IPS DF 6.9 (cell line): ENCODE measurements around the gene POU3F3.

Experiments used
- DNase-seq: peaks from one replicate; pipeline ENCODE4 v3.0.0-alpha.2; 2013; ENCODE audit warnings: low read depth, low spot score
- H3K27ac ChIP-seq: one replicate; pipeline ENCODE4 v1.5.1; 2013; ENCODE audit warnings: low read length, control low read depth
- H3K27me3 ChIP-seq: 2 replicates; pipeline ENCODE4 v1.6.1; 2013; ENCODE audit warnings: mild to moderate bottlenecking, low read length; ENCODE audit not compliant: control insufficient read depth, insufficient read depth
- H3K36me3 ChIP-seq: 2 replicates; pipeline ENCODE4 v1.6.1; 2013; ENCODE audit warnings: low read length; ENCODE audit not compliant: control insufficient read depth, insufficient read depth
- H3K4me1 ChIP-seq: 2 replicates; pipeline ENCODE4 v1.6.1; 2013; ENCODE audit warnings: low read length; ENCODE audit not compliant: control insufficient read depth, insufficient read depth
- H3K4me3 ChIP-seq: 2 replicates; pipeline ENCODE4 v1.5.1; 2013; ENCODE audit warnings: mild to moderate bottlenecking, low read length
- H3K9me3 ChIP-seq: 2 replicates; pipeline ENCODE4 v1.6.1; 2013; ENCODE audit warnings: low read length, inconsistent platforms; ENCODE audit not compliant: control insufficient read depth, insufficient read depth
- WGBS: extraction: QIAGEN DNeasy Blood & Tissue Kit; methylation state at CpG from one replicate; pipeline ENCODE4 v1.1.7; 2013; ENCODE audit warnings: mixed read lengths, missing lambda C conversion rate; ENCODE audit not compliant: insufficient read length, insufficient coverage; 5-methylcytosine and 5-hydroxymethylcytosine counted together

POU3F3 gene

DNA sequence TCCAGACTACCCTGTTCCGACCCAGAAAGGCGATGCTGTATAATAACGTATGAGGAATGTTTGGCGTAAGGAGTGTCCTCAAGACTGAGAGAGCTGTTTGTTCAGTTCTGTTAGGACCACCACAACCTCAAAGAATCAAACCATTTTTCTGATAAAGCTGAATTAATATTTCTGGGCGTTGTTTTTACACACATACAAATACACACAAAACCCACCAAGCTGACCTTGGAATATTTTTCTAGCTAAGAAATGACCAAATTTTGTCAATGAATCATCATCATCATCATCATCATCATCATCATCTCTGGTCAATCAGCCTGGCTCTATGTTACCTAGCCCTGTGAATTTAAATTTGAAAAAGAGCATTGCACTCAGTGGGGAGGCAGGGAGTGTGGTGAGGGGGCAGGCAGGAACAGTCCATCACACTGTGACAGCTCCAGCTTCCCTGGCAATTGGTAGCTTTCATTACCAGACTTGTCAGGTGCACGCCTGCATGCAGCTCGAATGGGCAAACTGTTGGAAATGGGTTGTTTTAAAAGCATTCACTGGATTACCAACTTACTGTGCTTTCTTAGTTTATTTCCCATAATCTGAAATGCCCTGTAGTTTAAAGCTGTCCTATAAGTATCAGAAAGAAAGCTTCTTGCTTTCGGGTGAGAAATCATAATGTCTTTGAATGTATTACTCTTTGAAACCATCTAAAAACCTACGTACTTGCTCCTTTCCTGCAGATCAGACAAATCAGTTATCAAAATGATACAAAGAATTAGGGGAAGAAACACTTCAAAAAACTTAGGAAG lies 6.9 kb upstream of the POU3F3 start:
- no CpG with 5 or more reads among the region's 9 CpGs for WGBS
- no peaks in the 10 kb centered on the region for H3K4me1 ChIP-seq
- DNase-seq, result no peak
- no peak overlapping the region for H3K27ac ChIP-seq
- peaks cover 62% of the 10 kb centered on the region for H3K27me3 ChIP-seq
- no peaks in the 10 kb centered on the region for H3K9me3 ChIP-seq
- H3K36me3 ChIP-seq, result no peaks in the 10 kb centered on the region
- H3K4me3 ChIP-seq, result no peak overlapping the region

DNA sequence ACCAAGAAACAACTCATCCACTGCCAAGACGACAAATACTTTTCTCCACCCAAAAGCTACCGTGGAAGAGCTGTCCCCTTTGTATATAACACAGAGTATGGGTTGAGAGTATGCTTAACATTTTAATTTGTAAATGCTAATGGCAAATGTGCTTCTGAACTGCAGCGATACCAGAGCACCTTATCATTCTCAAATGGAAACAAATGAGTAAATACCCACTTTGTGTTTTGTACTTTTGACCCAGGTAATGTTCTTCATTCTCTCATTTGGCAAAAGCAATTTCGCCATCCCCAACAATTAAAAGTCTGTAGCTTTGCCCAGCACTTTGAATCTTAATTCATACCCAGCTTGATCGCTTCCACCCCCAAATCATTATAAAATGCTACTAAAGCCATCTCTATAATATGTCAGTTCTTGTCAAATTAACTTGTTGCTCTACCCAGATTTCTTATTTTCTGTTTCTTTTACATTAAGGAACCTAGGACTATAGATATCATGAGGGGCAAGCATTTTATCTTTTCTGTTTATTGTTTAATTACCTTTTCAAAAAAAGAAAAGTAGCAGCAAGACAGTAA lies 6.2 kb upstream of the POU3F3 start:
- peaks cover 2% of the 10 kb centered on the region for H3K4me1 ChIP-seq
- H3K27ac ChIP-seq, result no peak overlapping the region
- peaks cover 61% of the 10 kb centered on the region for H3K27me3 ChIP-seq

GRCh38 chr2:104848526-104848925 lies 5.4 kb upstream of the POU3F3 start:
- WGBS, result no CpG with 5 or more reads among the region's 4 CpGs
- peaks cover 56% of the 10 kb centered on the region for H3K27me3 ChIP-seq
- DNase-seq, result no peak

More for the DNA sequence above, 6.2 kb upstream of the POU3F3 start:
- no peak for DNase-seq
- Histone ChIP-seq H3K9me3 (no peaks in the 10 kb centered on the region), H3K36me3 (no peaks in the 10 kb centered on the region), H3K4me3 (no peak overlapping the region)
- WGBS, result no CpG with 5 or more reads among the region's 5 CpGs

GRCh38 chr2:104849101-104849500 lies 4.8 kb upstream of the POU3F3 start:
- H3K4me1 ChIP-seq, result peaks cover 2% of the 10 kb centered on the region
- no peak overlapping the region for H3K4me3 ChIP-seq
- no peak for DNase-seq
- whole genome bisulfite sequencing, result no CpG with 5 or more reads among the region's 1 CpG
- H3K27me3 ChIP-seq, result peaks cover 51% of the 10 kb centered on the region
- no peaks in the 10 kb centered on the region for H3K36me3 ChIP-seq
- no peaks in the 10 kb centered on the region for H3K9me3 ChIP-seq
- no peak overlapping the region for H3K27ac ChIP-seq

More at GRCh38 chr2:104848526-104848925, 5.4 kb upstream of the POU3F3 start:
- Histone ChIP-seq H3K4me1 (peaks cover 2% of the 10 kb centered on the region), H3K9me3 (no peaks in the 10 kb centered on the region), H3K27ac (no peak overlapping the region), H3K4me3 (no peak overlapping the region), H3K36me3 (no peaks in the 10 kb centered on the region)

GRCh38 chr2:104849618-104850141 lies 4.2 kb upstream of the POU3F3 start:
- H3K27ac ChIP-seq, result no peak overlapping the region
- DNase-seq, result no peak

DNA sequence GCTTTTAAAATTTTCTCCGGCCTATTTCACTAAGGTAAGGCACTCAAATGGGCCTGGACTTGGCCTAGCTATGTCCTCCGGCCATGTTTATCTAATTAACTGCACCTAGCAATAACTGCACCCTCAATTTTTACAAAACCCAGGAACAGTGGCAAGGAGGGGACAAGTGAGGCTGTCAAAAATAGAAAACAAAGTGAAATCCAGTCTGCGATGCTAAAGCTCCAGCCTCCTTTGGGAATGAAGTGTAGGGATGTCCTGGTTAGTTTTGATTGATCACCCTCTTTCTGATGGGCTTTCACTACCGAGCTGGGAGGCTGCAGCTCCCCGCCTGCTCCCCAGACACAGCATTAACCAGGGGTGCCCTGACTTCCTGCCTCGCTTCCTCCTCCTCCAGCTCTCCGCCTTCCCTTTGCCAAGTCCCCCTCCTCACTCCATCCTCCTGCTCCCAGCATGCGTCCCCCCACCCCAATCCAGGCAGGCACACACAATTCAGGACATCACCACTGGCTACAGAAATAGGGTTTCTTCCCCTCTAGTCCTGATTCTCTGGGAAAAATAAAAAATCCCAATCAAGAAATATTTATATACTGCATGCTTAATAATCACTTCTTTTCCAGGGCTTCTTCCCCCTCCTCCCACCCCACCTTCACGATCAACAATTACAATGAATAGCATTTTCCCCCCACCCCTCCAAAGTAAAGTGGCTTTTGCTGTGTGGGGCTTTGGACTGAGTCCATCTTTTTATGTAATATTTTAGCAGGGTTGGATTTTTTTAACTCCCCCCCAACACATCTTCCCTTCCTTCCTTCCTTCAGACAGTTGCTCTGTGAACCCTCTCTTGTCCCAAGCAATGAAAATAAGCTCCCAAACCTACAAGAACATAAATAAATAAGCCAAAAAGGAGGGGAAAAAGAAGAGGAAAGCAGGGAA lies 3.3 kb upstream of the POU3F3 start:
- WGBS, result no CpG with 5 or more reads among the region's 9 CpGs
- no peak for DNase-seq

More at GRCh38 chr2:104849618-104850141, 4.2 kb upstream of the POU3F3 start:
- peaks cover 51% of the 10 kb centered on the region for H3K27me3 ChIP-seq
- H3K4me3 ChIP-seq, result no peak overlapping the region
- no CpG with 5 or more reads among the region's 7 CpGs for WGBS
- peaks cover 4% of the 10 kb centered on the region for H3K4me1 ChIP-seq
- H3K9me3 ChIP-seq, result no peaks in the 10 kb centered on the region
- H3K36me3 ChIP-seq, result no peaks in the 10 kb centered on the region

DNA sequence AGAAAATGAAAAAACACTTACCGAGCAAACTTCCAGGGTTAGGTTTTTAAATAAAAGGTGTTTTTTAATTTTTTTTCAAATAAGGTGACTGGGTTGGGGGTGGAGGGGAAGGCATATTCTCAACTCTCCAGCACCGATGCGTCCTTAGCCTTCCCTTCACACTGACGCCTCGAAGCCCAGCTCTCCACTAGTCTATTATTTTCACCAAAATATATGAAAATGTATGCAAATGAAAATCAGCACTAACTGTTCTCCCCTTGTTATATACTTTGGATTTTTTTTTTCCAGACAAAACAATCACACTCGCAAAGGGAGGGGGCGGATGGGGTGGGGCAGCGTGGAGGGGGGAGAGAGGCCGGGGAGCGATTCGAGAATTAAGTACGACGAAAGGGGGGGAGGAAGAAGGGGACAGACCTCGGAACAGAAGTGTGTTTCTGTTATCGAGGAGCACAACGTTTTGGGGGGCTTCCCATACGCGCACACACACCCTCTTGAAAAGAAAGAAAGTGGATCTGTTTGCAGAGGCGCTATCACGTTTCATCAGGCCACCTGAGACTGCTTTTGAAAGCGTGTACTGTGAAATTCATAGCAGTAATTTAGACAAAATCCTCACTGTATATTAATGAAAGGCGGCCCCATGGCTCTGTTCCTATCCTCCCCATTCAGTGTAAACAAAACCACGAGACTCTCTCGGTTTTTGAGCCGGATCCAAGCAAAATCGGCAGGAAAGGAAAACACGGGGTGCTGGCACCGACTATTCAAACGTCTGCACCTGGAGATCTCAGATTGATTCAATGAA lies 2.4 kb upstream of the POU3F3 start:
- no peak overlapping the region for H3K27ac ChIP-seq
- DNase-seq, result no peak
- H3K4me1 ChIP-seq, result peaks cover 7% of the 10 kb centered on the region
- no peaks in the 10 kb centered on the region for H3K36me3 ChIP-seq
- H3K9me3 ChIP-seq, result no peaks in the 10 kb centered on the region
- WGBS, result no CpG with 5 or more reads among the region's 29 CpGs
- H3K4me3 ChIP-seq, result no peak overlapping the region
- peaks cover 52% of the 10 kb centered on the region for H3K27me3 ChIP-seq

More for the DNA sequence above, 3.3 kb upstream of the POU3F3 start:
- Histone ChIP-seq H3K27me3 (peaks cover 54% of the 10 kb centered on the region), H3K4me3 (no peak overlapping the region), H3K4me1 (peaks cover 4% of the 10 kb centered on the region), H3K9me3 (no peaks in the 10 kb centered on the region), H3K27ac (no peak overlapping the region), H3K36me3 (no peaks in the 10 kb centered on the region)

- no peak overlapping the region for H3K27ac ChIP-seq
- H3K4me3 ChIP-seq, result peak overlapping the region; percentile 24; the same call in 1 of the 2 replicates
- DNase-seq, result no peak
- peaks cover 7% of the 10 kb centered on the region for H3K4me1 ChIP-seq
- no CpG with 5 or more reads among the region's 39 CpGs for WGBS
- peaks cover 51% of the 10 kb centered on the region for H3K27me3 ChIP-seq
- H3K36me3 ChIP-seq, result no peaks in the 10 kb centered on the region
- H3K9me3 ChIP-seq, result no peaks in the 10 kb centered on the region
Observed at GRCh38 chr2:104852090-104852666, 1.7 kb upstream of the POU3F3 start.

GRCh38 chr2:104854498-104855220 lies 744 bp downstream of the POU3F3 start:
- no CpG with 5 or more reads among the region's 48 CpGs for WGBS
- no peaks in the 10 kb centered on the region for H3K36me3 ChIP-seq
- peaks cover 55% of the 10 kb centered on the region for H3K27me3 ChIP-seq
- H3K27ac ChIP-seq, result no peak overlapping the region
- H3K4me1 ChIP-seq, result peaks cover 7% of the 10 kb centered on the region
- no peaks in the 10 kb centered on the region for H3K9me3 ChIP-seq
- H3K4me3 ChIP-seq, result peak overlapping the region; percentile 13; the same call in 1 of the 2 replicates
- DNase-seq, result no peak
